NT2/D1 (cell line): ENCODE data around the gene C2CD3.

Source experiments
- SUZ12 ChIP-seq: IDR thresholded peaks from 2 replicates; pipeline ENCODE4 v1.6.1; 2011; ENCODE audit not compliant: insufficient read length, insufficient read depth; ENCODE audit errors: extremely low read depth
- YY1 ChIP-seq: IDR thresholded peaks from 2 replicates; pipeline ENCODE4 v1.6.1; 2011; ENCODE audit not compliant: insufficient read length, insufficient read depth
- ZNF274 ChIP-seq: IDR thresholded peaks from 2 replicates; pipeline ENCODE4 v1.6.1; 2011; ENCODE audit warnings: mild to moderate bottlenecking, low read depth, low read length

- no peak for TF ChIP-seq YY1
- TF ChIP-seq ZNF274 = no peak
- TF ChIP-seq SUZ12 = no peak
These were observed 135.5 kb downstream of the C2CD3 start for GRCh38 chr11:74035264-74035663.
